ENCODE measurements around the gene RPL37A. TPM values are rescaled to one million over a fixed set of nuclear protein-coding genes. Genes with fewer than 3 reads are reported as not detected.

The RPL37A gene
- total RNA-seq, 2 donors from 2014 or later = 425 to 1,004 TPM

DNA sequence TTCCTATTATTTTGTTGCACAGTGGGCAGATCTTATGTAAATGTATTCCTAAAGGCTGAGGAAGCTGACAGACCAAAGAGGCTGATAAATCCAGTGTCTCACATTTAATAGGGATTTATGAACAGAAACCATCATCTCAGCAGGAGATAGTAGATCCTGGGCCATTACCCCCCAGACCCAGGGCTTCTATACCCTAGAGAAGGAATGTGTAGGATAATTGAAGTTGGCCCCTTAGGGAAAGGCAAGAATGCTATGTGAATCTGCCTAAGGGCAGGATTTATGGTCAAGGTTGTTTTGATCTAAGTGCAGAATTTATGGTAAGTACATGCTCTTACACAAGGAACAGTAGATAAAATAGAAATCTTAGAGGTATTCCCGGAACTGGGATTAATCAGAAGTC, 29.0 kb downstream of the RPL37A start:
- Histone ChIP-seq H3K4me3 (no peak overlapping the region), H3K27me3 (no peaks in the 10 kb centered on the region), H3K27ac (no peak overlapping the region), H3K9me3 (no peaks in the 10 kb centered on the region), H3K4me1 (peaks cover 0 to 4% of the 10 kb centered on the region in 2 donors), H3K36me3 (no peaks in the 10 kb centered on the region)
- DNase-seq (ENCODE audit: low spot score) = no peak
- TF ChIP-seq, protein P1, sequence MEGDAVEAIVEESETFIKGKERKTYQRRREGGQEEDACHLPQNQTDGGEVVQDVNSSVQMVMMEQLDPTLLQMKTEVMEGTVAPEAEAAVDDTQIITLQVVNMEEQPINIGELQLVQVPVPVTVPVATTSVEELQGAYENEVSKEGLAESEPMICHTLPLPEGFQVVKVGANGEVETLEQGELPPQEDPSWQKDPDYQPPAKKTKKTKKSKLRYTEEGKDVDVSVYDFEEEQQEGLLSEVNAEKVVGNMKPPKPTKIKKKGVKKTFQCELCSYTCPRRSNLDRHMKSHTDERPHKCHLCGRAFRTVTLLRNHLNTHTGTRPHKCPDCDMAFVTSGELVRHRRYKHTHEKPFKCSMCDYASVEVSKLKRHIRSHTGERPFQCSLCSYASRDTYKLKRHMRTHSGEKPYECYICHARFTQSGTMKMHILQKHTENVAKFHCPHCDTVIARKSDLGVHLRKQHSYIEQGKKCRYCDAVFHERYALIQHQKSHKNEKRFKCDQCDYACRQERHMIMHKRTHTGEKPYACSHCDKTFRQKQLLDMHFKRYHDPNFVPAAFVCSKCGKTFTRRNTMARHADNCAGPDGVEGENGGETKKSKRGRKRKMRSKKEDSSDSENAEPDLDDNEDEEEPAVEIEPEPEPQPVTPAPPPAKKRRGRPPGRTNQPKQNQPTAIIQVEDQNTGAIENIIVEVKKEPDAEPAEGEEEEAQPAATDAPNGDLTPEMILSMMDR (IDR thresholded peaks at IDR 0.05) = no peak

DNA sequence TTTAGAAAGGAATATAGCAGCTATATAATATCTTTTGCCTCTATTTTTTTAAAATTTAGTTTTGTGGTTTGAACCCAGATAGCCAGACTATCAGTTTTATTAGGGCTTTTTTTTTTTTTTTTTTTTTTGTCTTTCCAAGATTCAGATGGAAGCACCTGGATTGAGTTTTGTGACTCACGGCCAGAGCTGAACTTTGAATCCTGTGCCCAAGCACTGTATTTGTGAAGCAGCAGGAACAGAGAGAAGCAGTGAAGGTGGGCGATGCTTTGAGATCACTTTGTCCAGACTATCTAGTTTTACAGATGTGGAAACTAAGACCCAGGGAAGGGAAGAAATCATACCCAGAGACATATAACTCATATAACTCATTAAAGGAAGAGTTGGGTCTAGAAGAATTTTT, 33.9 kb downstream of the RPL37A start:
- H3K27me3 ChIP-seq = no peaks in the 10 kb centered on the region
- H3K27ac ChIP-seq = peak overlapping the region in 1 of 2 donors; percentile 91
- H3K4me1 ChIP-seq = peaks cover 0 to 50% of the 10 kb centered on the region in 2 donors
- DNase-seq (ENCODE audit: low spot score) = no peak
- H3K4me3 ChIP-seq = no peak overlapping the region
- no peaks in the 10 kb centered on the region for H3K36me3 ChIP-seq
- TF ChIP-seq, protein P1 (IDR thresholded peaks at IDR 0.05) = no peak
- no peaks in the 10 kb centered on the region for H3K9me3 ChIP-seq

DNA sequence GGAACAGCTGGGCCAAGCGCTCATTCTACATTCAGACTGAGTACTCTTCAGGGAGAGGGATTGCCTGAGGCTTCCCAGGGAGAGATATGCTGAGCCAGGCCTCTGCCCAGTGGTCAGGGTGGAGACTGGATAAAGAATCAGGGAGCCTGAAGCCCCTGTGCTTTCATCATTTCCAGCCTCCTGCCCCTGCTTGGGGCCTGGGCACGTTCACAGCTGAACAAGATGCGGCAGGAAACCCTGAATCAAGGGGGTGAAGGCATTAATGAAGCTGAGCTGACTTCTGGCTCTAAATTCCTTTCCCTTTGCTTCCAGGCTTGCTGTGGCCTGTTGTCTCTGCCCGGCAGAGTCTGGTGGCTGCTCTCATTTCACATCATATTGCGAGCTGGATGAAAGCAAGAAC, 35.0 kb downstream of the RPL37A start:
- DNase-seq (ENCODE audit: low spot score) = no peak
- H3K27ac ChIP-seq = peak overlapping the region; percentile 85 to 91
- no peak overlapping the region for H3K4me3 ChIP-seq
- no peaks in the 10 kb centered on the region for H3K27me3 ChIP-seq
- H3K4me1 ChIP-seq = peaks cover 0 to 51% of the 10 kb centered on the region in 2 donors
- H3K36me3 ChIP-seq = no peaks in the 10 kb centered on the region
- H3K9me3 ChIP-seq = no peaks in the 10 kb centered on the region
- TF ChIP-seq, protein P1 (IDR thresholded peaks at IDR 0.05) = no peak

DNA sequence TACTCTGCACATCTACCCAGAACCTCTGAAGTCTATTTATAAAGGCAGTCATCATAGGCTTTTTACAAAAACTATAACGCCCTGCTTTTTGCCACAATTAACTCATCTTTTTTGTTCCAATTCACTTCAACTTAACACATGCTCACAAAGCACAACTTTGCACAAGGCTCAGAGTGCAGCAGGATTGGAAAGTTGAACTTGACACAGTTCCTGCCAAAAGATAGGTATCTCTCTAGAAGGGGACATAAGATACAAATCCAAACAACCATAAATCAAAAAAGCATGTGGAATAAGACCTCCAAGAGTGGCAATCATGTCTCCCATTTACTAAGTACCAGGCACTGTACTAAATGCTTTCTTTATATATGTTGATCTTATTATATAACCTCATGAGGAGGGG, 36.2 kb downstream of the RPL37A start:
- DNase-seq (ENCODE audit: low spot score) = no peak
- Histone ChIP-seq H3K4me3 (no peak overlapping the region), H3K27me3 (no peaks in the 10 kb centered on the region), H3K27ac (peak overlapping the region; percentile 85 to 91), H3K9me3 (no peaks in the 10 kb centered on the region), H3K4me1 (peaks cover 0 to 54% of the 10 kb centered on the region in 2 donors), H3K36me3 (no peaks in the 10 kb centered on the region)
- TF ChIP-seq, protein P1 (IDR thresholded peaks at IDR 0.05) = no peak

DNA sequence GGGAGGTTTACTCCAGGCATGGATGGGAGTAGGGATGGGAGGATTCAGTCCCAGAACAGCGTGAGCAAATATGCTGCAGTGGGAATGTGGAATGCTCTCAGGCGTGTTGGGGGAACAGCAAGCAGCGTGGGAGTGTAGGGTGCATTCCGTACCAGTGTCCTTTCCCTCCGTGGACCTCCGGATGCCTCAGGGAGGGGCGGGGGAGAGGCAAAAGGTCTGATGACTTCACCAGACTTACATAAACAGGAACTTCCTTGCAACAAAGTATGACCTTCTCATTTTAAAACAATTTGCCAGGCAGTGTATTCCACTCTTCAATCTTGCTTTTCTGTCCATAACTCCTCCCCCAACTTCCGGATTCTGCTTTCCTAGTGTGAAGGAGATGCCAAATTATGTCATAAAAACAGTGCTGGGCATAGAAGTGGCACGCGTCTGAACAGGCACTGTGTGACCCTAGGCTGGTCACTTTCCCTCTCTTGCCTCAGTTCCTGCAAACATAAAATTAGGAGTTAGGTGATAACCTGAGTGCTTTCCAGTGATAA, 36.9 kb downstream of the RPL37A start:
- peak; percentile 76 for DNase-seq (ENCODE audit: low spot score)
- Histone ChIP-seq H3K27me3 (no peaks in the 10 kb centered on the region), H3K9me3 (no peaks in the 10 kb centered on the region), H3K36me3 (no peaks in the 10 kb centered on the region), H3K4me1 (peaks cover 0 to 61% of the 10 kb centered on the region in 2 donors), H3K4me3 (no peak overlapping the region), H3K27ac (peak overlapping the region; percentile 85 to 91)
- TF ChIP-seq, protein P1 (IDR thresholded peaks at IDR 0.05) = no peak

DNA sequence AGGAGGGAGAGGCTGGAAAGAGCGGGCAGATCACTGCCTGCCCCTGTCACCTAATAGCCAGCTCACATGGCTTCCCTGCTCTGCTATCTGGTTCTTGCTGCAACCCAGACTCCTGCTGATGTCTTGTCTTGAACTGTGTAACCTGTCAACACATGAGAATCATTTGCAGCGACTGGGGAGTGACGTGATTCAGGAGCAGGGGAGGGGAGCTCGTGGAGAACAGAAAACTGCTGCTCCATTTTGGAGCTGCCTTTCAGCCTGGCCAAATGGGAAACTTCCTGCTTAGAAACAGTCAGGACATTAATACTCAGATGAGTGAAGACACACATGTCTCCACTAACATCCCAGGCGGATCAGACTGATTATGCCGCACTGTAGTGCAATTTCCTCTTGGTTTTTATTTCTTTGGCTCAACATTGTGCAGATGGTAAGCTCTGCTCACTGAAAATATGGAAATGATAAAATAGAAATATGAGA, 38.1 kb downstream of the RPL37A start:
- no peak for DNase-seq (ENCODE audit: low spot score)
- Histone ChIP-seq H3K27ac (peak overlapping the region; percentile 85 to 91), H3K36me3 (no peaks in the 10 kb centered on the region), H3K4me1 (peaks cover 0 to 71% of the 10 kb centered on the region in 2 donors), H3K9me3 (no peaks in the 10 kb centered on the region), H3K4me3 (no peak overlapping the region), H3K27me3 (no peaks in the 10 kb centered on the region)
- TF ChIP-seq, protein P1 (IDR thresholded peaks at IDR 0.05) = no peak
